ENCODE measurements around the gene TLL2.

Gene TLL2

DNA sequence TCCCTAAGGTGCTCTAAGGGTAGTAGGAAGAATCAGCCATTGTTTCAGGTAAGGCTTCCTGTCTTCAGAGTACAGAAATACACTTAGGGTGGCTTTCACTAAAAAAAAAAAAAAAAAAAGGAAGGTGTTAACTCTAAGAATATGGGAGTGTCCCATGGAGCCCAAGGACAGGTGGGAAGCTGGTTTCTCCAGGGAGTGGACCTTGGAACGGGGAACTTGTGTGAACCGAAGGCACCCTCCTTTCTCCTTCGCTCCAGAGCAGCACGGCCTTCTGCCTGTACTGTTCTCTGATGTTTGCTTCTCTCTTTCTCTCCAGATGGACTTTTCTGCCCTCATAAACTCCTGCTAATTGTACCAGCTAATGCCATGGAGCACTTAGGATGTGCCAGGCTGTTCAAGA lies 161.1 kb downstream of the TLL2 start:
- Histone ChIP-seq H2AFZ (ENCODE audit: low read depth, low read length) (no peak overlapping the region), H3K79me2 (ENCODE audit: insufficient read depth, low read length) (no peaks in the 10 kb centered on the region), H3K27me3 (ENCODE audit: insufficient read depth, low read length, poor library complexity) (no peaks in the 10 kb centered on the region), H3K4me2 (ENCODE audit: insufficient read depth, low read length) (no peak overlapping the region), H3K4me3 (ENCODE audit: low read depth in 1 of 2, low read length in 2 of 2) (no peak overlapping the region), H3K36me3 (ENCODE audit: insufficient read depth, low read length) (no peaks in the 10 kb centered on the region; the same call in 1 of the 2 replicates), H4K20me1 (ENCODE audit: insufficient read depth, low read length) (no peaks in the 10 kb centered on the region), H3K9ac (ENCODE audit: low read depth, low read length) (no peak overlapping the region), H3K27ac (ENCODE audit: low read length) (no peak overlapping the region), H3K9me3 (ENCODE audit: insufficient read depth, low read length, severe bottlenecking) (no peaks in the 10 kb centered on the region), H3K4me1 (ENCODE audit: insufficient read depth, low read length) (no peaks in the 10 kb centered on the region)
- ATAC-seq (ENCODE audit: insufficient read depth, low read depth) (no peak), DNase-seq (no peak)
- no peak for TF ChIP-seq EZH2 (IDR thresholded peaks at IDR 0.05; ENCODE audit: borderline replicate concordance, low read depth, low read length, severe bottlenecking)
- TF ChIP-seq, protein P1, sequence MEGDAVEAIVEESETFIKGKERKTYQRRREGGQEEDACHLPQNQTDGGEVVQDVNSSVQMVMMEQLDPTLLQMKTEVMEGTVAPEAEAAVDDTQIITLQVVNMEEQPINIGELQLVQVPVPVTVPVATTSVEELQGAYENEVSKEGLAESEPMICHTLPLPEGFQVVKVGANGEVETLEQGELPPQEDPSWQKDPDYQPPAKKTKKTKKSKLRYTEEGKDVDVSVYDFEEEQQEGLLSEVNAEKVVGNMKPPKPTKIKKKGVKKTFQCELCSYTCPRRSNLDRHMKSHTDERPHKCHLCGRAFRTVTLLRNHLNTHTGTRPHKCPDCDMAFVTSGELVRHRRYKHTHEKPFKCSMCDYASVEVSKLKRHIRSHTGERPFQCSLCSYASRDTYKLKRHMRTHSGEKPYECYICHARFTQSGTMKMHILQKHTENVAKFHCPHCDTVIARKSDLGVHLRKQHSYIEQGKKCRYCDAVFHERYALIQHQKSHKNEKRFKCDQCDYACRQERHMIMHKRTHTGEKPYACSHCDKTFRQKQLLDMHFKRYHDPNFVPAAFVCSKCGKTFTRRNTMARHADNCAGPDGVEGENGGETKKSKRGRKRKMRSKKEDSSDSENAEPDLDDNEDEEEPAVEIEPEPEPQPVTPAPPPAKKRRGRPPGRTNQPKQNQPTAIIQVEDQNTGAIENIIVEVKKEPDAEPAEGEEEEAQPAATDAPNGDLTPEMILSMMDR (IDR thresholded peaks at IDR 0.05; ENCODE audit: borderline replicate concordance, extremely low read depth, low read length, poor library complexity, severe bottlenecking): no peak

DNA sequence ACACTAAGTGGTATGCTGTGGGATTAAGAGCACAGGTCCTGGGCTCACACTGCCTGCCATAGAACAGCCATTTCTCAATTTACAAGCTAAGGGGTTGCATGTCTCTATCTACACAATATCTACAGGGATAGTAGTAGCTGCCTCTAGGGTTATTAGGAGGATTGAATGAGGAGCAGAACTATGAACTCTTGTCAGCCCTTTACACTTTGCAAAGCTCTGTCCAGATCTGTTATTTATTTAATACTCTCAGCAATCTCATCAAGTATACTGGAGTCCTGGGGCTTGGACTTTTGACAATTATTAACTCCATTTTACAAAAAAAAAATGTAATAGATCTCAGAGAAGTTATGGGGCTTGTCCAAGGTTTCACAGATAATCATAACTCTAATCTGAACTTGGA lies 161.7 kb downstream of the TLL2 start:
- no peak for DNase-seq
- Histone ChIP-seq H3K27me3 (ENCODE audit: insufficient read depth, low read length, poor library complexity) (no peaks in the 10 kb centered on the region), H3K4me1 (ENCODE audit: insufficient read depth, low read length) (no peaks in the 10 kb centered on the region), H3K36me3 (ENCODE audit: insufficient read depth, low read length) (no peaks in the 10 kb centered on the region; the same call in 1 of the 2 replicates), H2AFZ (ENCODE audit: low read depth, low read length) (no peak overlapping the region), H3K4me2 (ENCODE audit: insufficient read depth, low read length) (no peak overlapping the region), H3K79me2 (ENCODE audit: insufficient read depth, low read length) (no peaks in the 10 kb centered on the region), H3K9ac (ENCODE audit: low read depth, low read length) (no peak overlapping the region), H3K27ac (ENCODE audit: low read length) (no peak overlapping the region), H3K4me3 (ENCODE audit: low read depth in 1 of 2, low read length in 2 of 2) (no peak overlapping the region), H4K20me1 (ENCODE audit: insufficient read depth, low read length) (no peaks in the 10 kb centered on the region), H3K9me3 (ENCODE audit: insufficient read depth, low read length, severe bottlenecking) (no peaks in the 10 kb centered on the region)
- no peak for ATAC-seq (ENCODE audit: insufficient read depth, low read depth)
- no peak for TF ChIP-seq EZH2 (IDR thresholded peaks at IDR 0.05; ENCODE audit: borderline replicate concordance, low read depth, low read length, severe bottlenecking)
- TF ChIP-seq, protein P1 (IDR thresholded peaks at IDR 0.05; ENCODE audit: borderline replicate concordance, extremely low read depth, low read length, poor library complexity, severe bottlenecking): no peak

DNA sequence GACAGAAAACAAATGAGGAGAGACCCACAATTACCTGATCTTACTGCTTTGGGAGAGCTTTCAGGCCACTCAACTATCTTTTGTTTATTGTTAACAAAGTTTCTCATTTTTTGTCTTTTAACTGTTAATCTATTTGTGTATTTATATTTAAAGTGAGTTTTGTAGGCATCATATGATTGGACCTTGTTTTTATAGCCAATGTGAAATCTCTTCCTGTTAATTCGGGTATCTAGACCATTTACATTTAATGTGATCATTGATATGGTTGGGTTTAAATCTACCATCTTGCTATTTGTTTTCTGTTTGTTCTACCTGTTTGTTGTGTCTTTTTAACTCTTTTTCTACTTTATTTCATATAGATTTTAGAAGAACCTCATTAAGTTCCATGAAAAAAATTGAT lies 167.4 kb downstream of the TLL2 start:
- H3K9ac ChIP-seq (ENCODE audit: low read depth, low read length): no peak overlapping the region
- ATAC-seq (ENCODE audit: insufficient read depth, low read depth): no peak
- no peaks in the 10 kb centered on the region for H4K20me1 ChIP-seq (ENCODE audit: insufficient read depth, low read length)
- H3K4me1 ChIP-seq (ENCODE audit: insufficient read depth, low read length): no peaks in the 10 kb centered on the region
- no peak for DNase-seq
- H2AFZ ChIP-seq (ENCODE audit: low read depth, low read length): no peak overlapping the region
- H3K27ac ChIP-seq (ENCODE audit: low read length): no peak overlapping the region
- no peak overlapping the region for H3K4me2 ChIP-seq (ENCODE audit: insufficient read depth, low read length)
- H3K27me3 ChIP-seq (ENCODE audit: insufficient read depth, low read length, poor library complexity): no peaks in the 10 kb centered on the region
- peaks cover 18% of the 10 kb centered on the region for H3K9me3 ChIP-seq (ENCODE audit: insufficient read depth, low read length, severe bottlenecking)
- no peak for TF ChIP-seq EZH2 (IDR thresholded peaks at IDR 0.05; ENCODE audit: borderline replicate concordance, low read depth, low read length, severe bottlenecking)
- TF ChIP-seq, protein P1 (IDR thresholded peaks at IDR 0.05; ENCODE audit: borderline replicate concordance, extremely low read depth, low read length, poor library complexity, severe bottlenecking): no peak
- H3K79me2 ChIP-seq (ENCODE audit: insufficient read depth, low read length): no peaks in the 10 kb centered on the region
- no peak overlapping the region for H3K4me3 ChIP-seq (ENCODE audit: low read depth in 1 of 2, low read length in 2 of 2)
- H3K36me3 ChIP-seq (ENCODE audit: insufficient read depth, low read length): peaks cover 44% of the 10 kb centered on the region

DNA sequence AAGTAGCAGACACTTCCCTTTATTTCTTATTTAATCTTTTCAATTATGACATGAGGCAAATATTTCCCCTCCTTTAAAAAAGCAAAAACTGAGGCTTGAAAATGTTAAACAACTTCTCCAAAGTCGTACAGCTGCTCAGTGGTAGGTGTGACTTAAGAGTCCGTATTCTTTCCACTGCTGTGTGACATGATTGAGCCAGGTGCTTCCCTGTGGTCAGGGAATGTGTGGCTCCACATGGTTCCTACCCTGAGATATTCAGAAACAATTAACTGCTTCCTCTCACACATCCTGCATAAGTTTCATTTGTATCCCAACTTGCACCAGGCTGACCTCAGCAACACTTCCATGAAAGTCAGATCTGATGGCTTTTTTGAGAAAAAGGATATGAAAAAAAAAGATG lies 168.5 kb downstream of the TLL2 start:
- Histone ChIP-seq H3K4me2 (ENCODE audit: insufficient read depth, low read length) (no peak overlapping the region), H4K20me1 (ENCODE audit: insufficient read depth, low read length) (no peaks in the 10 kb centered on the region), H3K4me1 (ENCODE audit: insufficient read depth, low read length) (0 out of 2 replicates have a peak, but pooled peaks cover under 1% of the 10 kb centered on the region), H3K27ac (ENCODE audit: low read length) (no peak overlapping the region), H3K79me2 (ENCODE audit: insufficient read depth, low read length) (no peaks in the 10 kb centered on the region), H3K27me3 (ENCODE audit: insufficient read depth, low read length, poor library complexity) (no peaks in the 10 kb centered on the region), H3K4me3 (ENCODE audit: low read depth in 1 of 2, low read length in 2 of 2) (no peak overlapping the region), H3K9ac (ENCODE audit: low read depth, low read length) (no peak overlapping the region), H3K9me3 (ENCODE audit: insufficient read depth, low read length, severe bottlenecking) (peaks cover 18% of the 10 kb centered on the region), H2AFZ (ENCODE audit: low read depth, low read length) (no peak overlapping the region), H3K36me3 (ENCODE audit: insufficient read depth, low read length) (peaks cover 52% of the 10 kb centered on the region)
- TF ChIP-seq, protein P1 (IDR thresholded peaks at IDR 0.05; ENCODE audit: borderline replicate concordance, extremely low read depth, low read length, poor library complexity, severe bottlenecking): no peak
- no peak for TF ChIP-seq EZH2 (IDR thresholded peaks at IDR 0.05; ENCODE audit: borderline replicate concordance, low read depth, low read length, severe bottlenecking)
- no peak for DNase-seq
- no peak for ATAC-seq (ENCODE audit: insufficient read depth, low read depth)
